HG02763 (cell line): ENCODE results near the gene CYB561D1.

Source experiments
- ATAC-seq: cut with Tn5 transposase; IDR thresholded peaks from one replicate; pipeline ENCODE4 v1.9.1; 2021; ENCODE audit warnings: mild to moderate bottlenecking, moderate library complexity; ENCODE audit not compliant: unreplicated experiment

CYB561D1 gene

GRCh38 chr1:109527846-109528695, 34.2 kb downstream of the CYB561D1 start:
- no peak for ATAC-seq

GRCh38 chr1:109528712-109529111, 34.8 kb downstream of the CYB561D1 start:
- no peak for ATAC-seq

GRCh38 chr1:109529881-109530456, 36.1 kb downstream of the CYB561D1 start:
- no peak for ATAC-seq

GRCh38 chr1:109530457-109531087, 36.7 kb downstream of the CYB561D1 start:
- ATAC-seq = no peak

- ATAC-seq = no peak
These were observed 37.5 kb downstream of the CYB561D1 start for GRCh38 chr1:109531380-109531779.

GRCh38 chr1:109531826-109532364, 38.0 kb downstream of the CYB561D1 start:
- ATAC-seq = no peak

- ATAC-seq = peak; percentile 75
These were observed 38.7 kb downstream of the CYB561D1 start for GRCh38 chr1:109532365-109533136.

GRCh38 chr1:109534307-109534858, 40.5 kb downstream of the CYB561D1 start:
- no peak for ATAC-seq

- no peak for ATAC-seq
These were observed 41.6 kb downstream of the CYB561D1 start for GRCh38 chr1:109535481-109535880.

- no peak for ATAC-seq
These were observed 42.1 kb downstream of the CYB561D1 start for GRCh38 chr1:109535971-109536491.

- no peak for ATAC-seq
These were observed 43.7 kb downstream of the CYB561D1 start for GRCh38 chr1:109537450-109538178.

- no peak for ATAC-seq
These were observed 45.1 kb downstream of the CYB561D1 start for GRCh38 chr1:109538827-109539555.

GRCh38 chr1:109539676-109540075, 45.8 kb downstream of the CYB561D1 start, which contains the start of gene GPR61:
Gene GPR61 (plus strand): TSS chr1:109539872. CDS start chr1:109543023, 3,151 bp downstream.
- ATAC-seq = no peak

GRCh38 chr1:109541102-109541501, 47.2 kb downstream of the CYB561D1 start:
- no peak for ATAC-seq

- ATAC-seq = no peak
These were observed 48.8 kb downstream of the CYB561D1 start for GRCh38 chr1:109542657-109543056.

- no peak for ATAC-seq
These were observed 49.5 kb downstream of the CYB561D1 start for GRCh38 chr1:109543283-109543987.

- no peak for ATAC-seq
These were observed 50.3 kb downstream of the CYB561D1 start for GRCh38 chr1:109543988-109544735.
